ENCODE data around the gene POU2F2.

- TF ChIP-seq POLR2AphosphoS5 (IDR thresholded peaks at IDR 0.05; ENCODE audit: low read depth) (no peak), CTCF (conservative IDR thresholded peaks at IDR 0.05; ENCODE audit: low read depth in 2 of 2) (no peak), EZH2phosphoT487 (IDR thresholded peaks at IDR 0.05; ENCODE audit: unreplicated experiment) (no peak), STAT1 (IDR thresholded peaks at IDR 0.05; ENCODE audit: unreplicated experiment) (no peak), EZH2 (IDR thresholded peaks at IDR 0.05; ENCODE audit: low read depth, unreplicated experiment) (no peak), CREB1 (CRISPR knock-in tag; IDR thresholded peaks at IDR 0.05; ENCODE audit: low read depth) (no peak), ZNF331 (CRISPR knock-in tag; IDR thresholded peaks at IDR 0.05; ENCODE audit: low read depth) (no peak), JUNB (IDR thresholded peaks at IDR 0.05; ENCODE audit: unreplicated experiment) (no peak), ETS1 (IDR thresholded peaks at IDR 0.05) (no peak), NANOG (IDR thresholded peaks at IDR 0.05; ENCODE audit: borderline replicate concordance) (no peak), ZNF114 (CRISPR knock-in tag; IDR thresholded peaks at IDR 0.05) (no peak)
- TF ChIP-seq, protein P1, sequence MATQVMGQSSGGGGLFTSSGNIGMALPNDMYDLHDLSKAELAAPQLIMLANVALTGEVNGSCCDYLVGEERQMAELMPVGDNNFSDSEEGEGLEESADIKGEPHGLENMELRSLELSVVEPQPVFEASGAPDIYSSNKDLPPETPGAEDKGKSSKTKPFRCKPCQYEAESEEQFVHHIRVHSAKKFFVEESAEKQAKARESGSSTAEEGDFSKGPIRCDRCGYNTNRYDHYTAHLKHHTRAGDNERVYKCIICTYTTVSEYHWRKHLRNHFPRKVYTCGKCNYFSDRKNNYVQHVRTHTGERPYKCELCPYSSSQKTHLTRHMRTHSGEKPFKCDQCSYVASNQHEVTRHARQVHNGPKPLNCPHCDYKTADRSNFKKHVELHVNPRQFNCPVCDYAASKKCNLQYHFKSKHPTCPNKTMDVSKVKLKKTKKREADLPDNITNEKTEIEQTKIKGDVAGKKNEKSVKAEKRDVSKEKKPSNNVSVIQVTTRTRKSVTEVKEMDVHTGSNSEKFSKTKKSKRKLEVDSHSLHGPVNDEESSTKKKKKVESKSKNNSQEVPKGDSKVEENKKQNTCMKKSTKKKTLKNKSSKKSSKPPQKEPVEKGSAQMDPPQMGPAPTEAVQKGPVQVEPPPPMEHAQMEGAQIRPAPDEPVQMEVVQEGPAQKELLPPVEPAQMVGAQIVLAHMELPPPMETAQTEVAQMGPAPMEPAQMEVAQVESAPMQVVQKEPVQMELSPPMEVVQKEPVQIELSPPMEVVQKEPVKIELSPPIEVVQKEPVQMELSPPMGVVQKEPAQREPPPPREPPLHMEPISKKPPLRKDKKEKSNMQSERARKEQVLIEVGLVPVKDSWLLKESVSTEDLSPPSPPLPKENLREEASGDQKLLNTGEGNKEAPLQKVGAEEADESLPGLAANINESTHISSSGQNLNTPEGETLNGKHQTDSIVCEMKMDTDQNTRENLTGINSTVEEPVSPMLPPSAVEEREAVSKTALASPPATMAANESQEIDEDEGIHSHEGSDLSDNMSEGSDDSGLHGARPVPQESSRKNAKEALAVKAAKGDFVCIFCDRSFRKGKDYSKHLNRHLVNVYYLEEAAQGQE (IDR thresholded peaks at IDR 0.05; ENCODE audit: unreplicated experiment) = no peak
- TF ChIP-seq, protein P2, sequence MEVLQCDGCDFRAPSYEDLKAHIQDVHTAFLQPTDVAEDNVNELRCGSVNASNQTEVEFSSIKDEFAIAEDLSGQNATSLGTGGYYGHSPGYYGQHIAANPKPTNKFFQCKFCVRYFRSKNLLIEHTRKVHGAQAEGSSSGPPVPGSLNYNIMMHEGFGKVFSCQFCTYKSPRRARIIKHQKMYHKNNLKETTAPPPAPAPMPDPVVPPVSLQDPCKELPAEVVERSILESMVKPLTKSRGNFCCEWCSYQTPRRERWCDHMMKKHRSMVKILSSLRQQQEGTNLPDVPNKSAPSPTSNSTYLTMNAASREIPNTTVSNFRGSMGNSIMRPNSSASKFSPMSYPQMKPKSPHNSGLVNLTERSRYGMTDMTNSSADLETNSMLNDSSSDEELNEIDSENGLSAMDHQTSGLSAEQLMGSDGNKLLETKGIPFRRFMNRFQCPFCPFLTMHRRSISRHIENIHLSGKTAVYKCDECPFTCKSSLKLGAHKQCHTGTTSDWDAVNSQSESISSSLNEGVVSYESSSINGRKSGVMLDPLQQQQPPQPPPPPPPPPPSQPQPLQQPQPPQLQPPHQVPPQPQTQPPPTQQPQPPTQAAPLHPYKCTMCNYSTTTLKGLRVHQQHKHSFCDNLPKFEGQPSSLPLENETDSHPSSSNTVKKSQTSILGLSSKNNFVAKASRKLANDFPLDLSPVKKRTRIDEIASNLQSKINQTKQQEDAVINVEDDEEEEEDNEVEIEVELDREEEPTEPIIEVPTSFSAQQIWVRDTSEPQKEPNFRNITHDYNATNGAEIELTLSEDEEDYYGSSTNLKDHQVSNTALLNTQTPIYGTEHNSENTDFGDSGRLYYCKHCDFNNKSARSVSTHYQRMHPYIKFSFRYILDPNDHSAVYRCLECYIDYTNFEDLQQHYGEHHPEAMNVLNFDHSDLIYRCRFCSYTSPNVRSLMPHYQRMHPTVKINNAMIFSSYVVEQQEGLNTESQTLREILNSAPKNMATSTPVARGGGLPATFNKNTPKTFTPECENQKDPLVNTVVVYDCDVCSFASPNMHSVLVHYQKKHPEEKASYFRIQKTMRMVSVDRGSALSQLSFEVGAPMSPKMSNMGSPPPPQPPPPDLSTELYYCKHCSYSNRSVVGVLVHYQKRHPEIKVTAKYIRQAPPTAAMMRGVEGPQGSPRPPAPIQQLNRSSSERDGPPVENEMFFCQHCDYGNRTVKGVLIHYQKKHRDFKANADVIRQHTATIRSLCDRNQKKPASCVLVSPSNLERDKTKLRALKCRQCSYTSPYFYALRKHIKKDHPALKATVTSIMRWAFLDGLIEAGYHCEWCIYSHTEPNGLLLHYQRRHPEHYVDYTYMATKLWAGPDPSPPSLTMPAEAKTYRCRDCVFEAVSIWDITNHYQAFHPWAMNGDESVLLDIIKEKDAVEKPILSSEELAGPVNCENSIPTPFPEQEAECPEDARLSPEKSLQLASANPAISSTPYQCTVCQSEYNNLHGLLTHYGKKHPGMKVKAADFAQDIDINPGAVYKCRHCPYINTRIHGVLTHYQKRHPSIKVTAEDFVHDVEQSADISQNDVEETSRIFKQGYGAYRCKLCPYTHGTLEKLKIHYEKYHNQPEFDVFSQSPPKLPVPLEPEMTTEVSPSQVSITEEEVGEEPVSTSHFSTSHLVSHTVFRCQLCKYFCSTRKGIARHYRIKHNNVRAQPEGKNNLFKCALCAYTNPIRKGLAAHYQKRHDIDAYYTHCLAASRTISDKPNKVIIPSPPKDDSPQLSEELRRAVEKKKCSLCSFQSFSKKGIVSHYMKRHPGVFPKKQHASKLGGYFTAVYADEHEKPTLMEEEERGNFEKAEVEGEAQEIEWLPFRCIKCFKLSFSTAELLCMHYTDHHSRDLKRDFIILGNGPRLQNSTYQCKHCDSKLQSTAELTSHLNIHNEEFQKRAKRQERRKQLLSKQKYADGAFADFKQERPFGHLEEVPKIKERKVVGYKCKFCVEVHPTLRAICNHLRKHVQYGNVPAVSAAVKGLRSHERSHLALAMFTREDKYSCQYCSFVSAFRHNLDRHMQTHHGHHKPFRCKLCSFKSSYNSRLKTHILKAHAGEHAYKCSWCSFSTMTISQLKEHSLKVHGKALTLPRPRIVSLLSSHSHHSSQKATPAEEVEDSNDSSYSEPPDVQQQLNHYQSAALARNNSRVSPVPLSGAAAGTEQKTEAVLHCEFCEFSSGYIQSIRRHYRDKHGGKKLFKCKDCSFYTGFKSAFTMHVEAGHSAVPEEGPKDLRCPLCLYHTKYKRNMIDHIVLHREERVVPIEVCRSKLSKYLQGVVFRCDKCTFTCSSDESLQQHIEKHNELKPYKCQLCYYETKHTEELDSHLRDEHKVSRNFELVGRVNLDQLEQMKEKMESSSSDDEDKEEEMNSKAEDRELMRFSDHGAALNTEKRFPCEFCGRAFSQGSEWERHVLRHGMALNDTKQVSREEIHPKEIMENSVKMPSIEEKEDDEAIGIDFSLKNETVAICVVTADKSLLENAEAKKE (CRISPR knock-in tag; IDR thresholded peaks at IDR 0.05) = no peak
Observed at GRCh38 chr19:42150911-42151361, 18.7 kb upstream of the POU2F2 start.

Measured in GM23338 (cell line).